Endothelial cell (in vitro differentiated cells): ENCODE measurements around the gene SNTA1. TPM values are rescaled to one million over a fixed set of nuclear protein-coding genes. Genes with fewer than 3 reads are reported as not detected.
"Not testable (repeated sequence)": the region's sequence is repeated elsewhere in the genome, so short reads cannot be mapped to it uniquely, and the experiment has no call there.

ENCODE experiments used
- DNase-seq: peaks from one replicate; pipeline ENCODE4 v3.0.0; 2021; ENCODE audit warnings: low spot score
- H3K27ac Mint-ChIP-seq: one replicate; pipeline ENCODE4 v1.8.0; 2021; ENCODE audit warnings: mixed read lengths, inconsistent platforms; ENCODE audit not compliant: unreplicated experiment
- H3K27me3 Mint-ChIP-seq: one replicate; pipeline ENCODE4 v1.8.0; 2021; ENCODE audit warnings: mild to moderate bottlenecking, moderate library complexity, mixed read lengths, inconsistent platforms; ENCODE audit not compliant: unreplicated experiment
- H3K36me3 Mint-ChIP-seq: one replicate; pipeline ENCODE4 v1.8.0; 2021; ENCODE audit warnings: mild to moderate bottlenecking, low read depth, mixed read lengths, inconsistent platforms; ENCODE audit not compliant: unreplicated experiment
- H3K4me1 Mint-ChIP-seq: one replicate; pipeline ENCODE4 v1.8.0; 2021; ENCODE audit warnings: mild to moderate bottlenecking, mixed read lengths, inconsistent platforms; ENCODE audit not compliant: unreplicated experiment
- H3K4me3 Mint-ChIP-seq: one replicate; pipeline ENCODE4 v1.8.0; 2021; ENCODE audit warnings: mild to moderate bottlenecking, mixed read lengths, inconsistent platforms; ENCODE audit not compliant: unreplicated experiment
- H3K9me3 Mint-ChIP-seq: one replicate; pipeline ENCODE4 v1.8.0; 2021; ENCODE audit warnings: mixed read lengths, inconsistent platforms; ENCODE audit not compliant: unreplicated experiment
- total RNA-seq: library from RNA; stranded (reverse); fragmentation: NEBNext Ultra II Directional; extraction: Animal tissue kit (Norgen Biotek cat#: 25700); gene quantifications from one replicate; pipeline ENCODE4 v1.2.1, GENCODE V29; 2021; ENCODE audit not compliant: unreplicated experiment
- TF ChIP-seq, protein P1 (sequence below): fragments of 200-600 bp; sonication (generic); IDR thresholded peaks from one replicate; pipeline ENCODE4 v1.5.0; 2021; ENCODE audit warnings: antibody characterized with exemption; ENCODE audit not compliant: unreplicated experiment

SNTA1 gene
- total RNA-seq, 1 donor from 2014 or later, result 1.6 TPM

DNA sequence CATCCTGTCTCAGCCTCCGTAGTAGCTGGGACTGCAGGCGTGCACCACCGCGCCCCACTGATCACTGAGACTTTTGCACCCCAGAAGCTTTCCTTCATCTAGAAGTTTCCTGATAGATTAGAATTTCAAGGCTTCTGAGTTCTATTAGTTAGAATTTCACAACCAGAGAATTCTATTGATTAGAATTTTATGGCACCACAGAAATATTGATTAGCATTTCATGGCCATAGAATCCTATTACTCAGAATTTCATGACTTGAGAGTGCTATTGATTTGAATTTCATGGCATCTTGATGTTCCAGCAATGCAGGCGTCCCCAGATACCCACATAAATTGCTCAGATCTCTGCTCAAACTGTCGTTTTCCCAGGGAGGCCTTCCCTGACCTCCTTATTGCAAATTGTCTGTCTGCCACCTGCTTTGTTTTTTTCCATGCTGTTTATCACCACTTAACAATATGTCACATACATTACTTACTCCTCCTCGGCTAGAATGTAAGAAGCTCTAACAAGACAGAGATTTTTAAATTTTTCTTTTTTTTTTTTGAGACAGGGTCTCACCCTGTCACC is 29.4 kb upstream of the SNTA1 start:
- TF ChIP-seq, protein P1, sequence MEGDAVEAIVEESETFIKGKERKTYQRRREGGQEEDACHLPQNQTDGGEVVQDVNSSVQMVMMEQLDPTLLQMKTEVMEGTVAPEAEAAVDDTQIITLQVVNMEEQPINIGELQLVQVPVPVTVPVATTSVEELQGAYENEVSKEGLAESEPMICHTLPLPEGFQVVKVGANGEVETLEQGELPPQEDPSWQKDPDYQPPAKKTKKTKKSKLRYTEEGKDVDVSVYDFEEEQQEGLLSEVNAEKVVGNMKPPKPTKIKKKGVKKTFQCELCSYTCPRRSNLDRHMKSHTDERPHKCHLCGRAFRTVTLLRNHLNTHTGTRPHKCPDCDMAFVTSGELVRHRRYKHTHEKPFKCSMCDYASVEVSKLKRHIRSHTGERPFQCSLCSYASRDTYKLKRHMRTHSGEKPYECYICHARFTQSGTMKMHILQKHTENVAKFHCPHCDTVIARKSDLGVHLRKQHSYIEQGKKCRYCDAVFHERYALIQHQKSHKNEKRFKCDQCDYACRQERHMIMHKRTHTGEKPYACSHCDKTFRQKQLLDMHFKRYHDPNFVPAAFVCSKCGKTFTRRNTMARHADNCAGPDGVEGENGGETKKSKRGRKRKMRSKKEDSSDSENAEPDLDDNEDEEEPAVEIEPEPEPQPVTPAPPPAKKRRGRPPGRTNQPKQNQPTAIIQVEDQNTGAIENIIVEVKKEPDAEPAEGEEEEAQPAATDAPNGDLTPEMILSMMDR, result no peak
- Mint-ChIP-seq H3K4me3 (no peak overlapping the region), H3K36me3 (no peaks in the 10 kb centered on the region), H3K9me3 (no peaks in the 10 kb centered on the region), H3K4me1 (no peaks in the 10 kb centered on the region), H3K27me3 (peaks cover 6% of the 10 kb centered on the region), H3K27ac (no peak overlapping the region)
- no peak for DNase-seq

DNA sequence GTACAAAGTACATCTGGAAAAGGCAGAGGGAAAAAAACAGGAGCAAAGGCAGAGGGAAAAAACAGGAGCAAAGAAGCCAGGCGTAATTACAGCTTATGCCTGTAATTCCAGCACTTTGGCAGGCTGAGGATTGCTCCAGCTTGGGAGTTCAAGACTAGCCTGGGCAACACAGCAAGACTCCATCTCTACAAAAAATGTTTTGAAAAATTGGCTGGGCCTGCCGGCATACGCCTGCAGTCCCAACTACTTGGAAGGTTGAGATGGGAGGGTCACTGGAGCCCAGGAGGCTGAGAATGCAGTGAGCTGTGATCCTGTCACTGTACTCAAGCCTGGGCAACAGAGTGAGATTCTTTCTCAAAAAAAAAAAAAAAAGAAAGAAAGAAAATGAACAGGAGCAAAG is 27.3 kb upstream of the SNTA1 start:
- H3K27ac Mint-ChIP-seq, result no peak overlapping the region
- TF ChIP-seq, protein P1, result no peak
- no peaks in the 10 kb centered on the region for H3K27me3 Mint-ChIP-seq

DNA sequence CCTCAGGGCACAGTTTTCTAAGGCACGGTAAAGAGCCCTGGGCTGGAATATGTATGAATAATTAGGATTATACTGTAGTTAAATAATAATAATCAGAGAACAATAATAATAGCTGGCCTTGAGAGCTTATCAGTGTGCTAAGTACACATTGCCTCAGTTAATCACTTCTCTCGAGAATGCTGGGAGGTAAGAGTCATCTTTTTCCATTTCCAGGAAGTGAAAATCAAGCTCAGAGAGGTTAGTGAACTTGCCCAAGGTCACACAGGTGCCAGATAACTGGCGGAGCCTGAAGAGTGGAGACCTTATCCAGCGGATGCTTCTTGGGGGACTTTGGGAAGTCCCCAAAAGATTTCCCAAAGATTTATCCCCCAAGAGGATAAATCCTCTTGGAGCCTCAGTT is 26.9 kb upstream of the SNTA1 start:
- no peak for DNase-seq
- Mint-ChIP-seq H3K4me3 (no peak overlapping the region), H3K27me3 (no peaks in the 10 kb centered on the region), H3K9me3 (no peaks in the 10 kb centered on the region), H3K27ac (no peak overlapping the region), H3K36me3 (no peaks in the 10 kb centered on the region), H3K4me1 (peaks cover under 1% of the 10 kb centered on the region)
- TF ChIP-seq, protein P1, result no peak

More for the DNA sequence above, 27.3 kb upstream of the SNTA1 start:
- no peaks in the 10 kb centered on the region for H3K4me1 Mint-ChIP-seq
- no peak for DNase-seq
- H3K9me3 Mint-ChIP-seq, result no peaks in the 10 kb centered on the region
- H3K4me3 Mint-ChIP-seq, result no peak overlapping the region
- no peaks in the 10 kb centered on the region for H3K36me3 Mint-ChIP-seq

DNA sequence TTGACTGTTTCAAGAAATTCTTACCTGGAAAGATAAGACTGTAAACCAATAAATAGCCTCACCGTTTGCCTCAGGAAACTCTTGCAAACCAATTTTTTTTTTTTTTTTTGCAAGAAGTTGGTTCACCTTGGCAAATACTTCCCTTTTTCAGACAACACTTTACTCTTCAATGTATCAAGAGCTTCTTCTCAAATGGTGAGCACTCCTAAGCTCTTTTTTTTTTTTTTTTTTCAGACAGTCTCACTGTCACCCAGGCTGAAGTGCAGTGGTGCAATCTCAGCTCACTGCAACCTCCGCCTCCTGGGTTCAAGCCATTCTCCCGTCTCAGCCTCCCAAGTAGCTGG is 22.7 kb upstream of the SNTA1 start:
- Mint-ChIP-seq H3K4me1 (peaks cover 5% of the 10 kb centered on the region), H3K27ac (no peak overlapping the region), H3K9me3 (no peaks in the 10 kb centered on the region), H3K36me3 (no peaks in the 10 kb centered on the region), H3K27me3 (no peaks in the 10 kb centered on the region), H3K4me3 (no peak overlapping the region)
- no peak for DNase-seq
- TF ChIP-seq, protein P1, result no peak

DNA sequence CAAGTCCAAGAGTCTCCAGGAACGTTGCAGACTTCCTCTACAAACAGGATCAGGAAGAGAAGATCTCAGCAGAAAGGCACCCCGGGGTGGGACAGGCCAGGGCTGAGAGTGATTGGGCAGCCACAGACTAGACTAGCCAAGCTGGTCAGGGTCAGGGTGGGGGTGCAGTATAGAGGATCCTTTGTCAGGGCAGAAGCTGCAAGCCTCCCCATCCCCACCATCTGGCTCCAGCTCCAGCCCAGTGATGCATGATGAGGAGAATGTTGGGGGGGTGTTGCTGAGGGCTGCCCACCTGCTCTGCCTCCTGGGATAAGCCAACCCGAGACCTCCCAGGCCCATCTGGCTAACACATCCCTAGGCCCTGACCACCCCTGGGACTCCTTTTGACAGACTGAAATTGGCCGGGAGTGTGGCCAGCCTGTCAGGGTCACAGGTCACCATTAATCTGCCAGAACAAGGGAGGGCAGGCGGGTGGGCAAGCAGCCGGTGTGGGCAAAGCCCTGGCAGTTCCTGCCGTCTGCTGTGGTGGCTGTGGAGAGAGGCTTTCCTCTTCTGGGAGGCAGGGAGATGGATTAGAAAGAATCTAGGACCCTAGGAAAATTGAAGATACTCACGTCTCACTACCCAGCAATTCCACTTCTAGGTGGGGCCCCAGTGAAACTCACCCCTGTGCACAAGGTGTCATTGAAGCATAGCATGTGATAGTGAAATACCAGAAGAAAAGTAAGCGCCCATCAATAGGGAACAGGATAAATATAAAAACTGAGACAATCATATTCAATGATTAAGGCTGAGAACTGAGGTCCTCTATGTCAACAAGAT is 22.1 kb upstream of the SNTA1 start:
- Mint-ChIP-seq H3K4me1 (peaks cover 5% of the 10 kb centered on the region), H3K9me3 (no peaks in the 10 kb centered on the region), H3K36me3 (no peaks in the 10 kb centered on the region), H3K27ac (no peak overlapping the region), H3K27me3 (no peaks in the 10 kb centered on the region), H3K4me3 (no peak overlapping the region)
- TF ChIP-seq, protein P1, result no peak
- no peak for DNase-seq

DNA sequence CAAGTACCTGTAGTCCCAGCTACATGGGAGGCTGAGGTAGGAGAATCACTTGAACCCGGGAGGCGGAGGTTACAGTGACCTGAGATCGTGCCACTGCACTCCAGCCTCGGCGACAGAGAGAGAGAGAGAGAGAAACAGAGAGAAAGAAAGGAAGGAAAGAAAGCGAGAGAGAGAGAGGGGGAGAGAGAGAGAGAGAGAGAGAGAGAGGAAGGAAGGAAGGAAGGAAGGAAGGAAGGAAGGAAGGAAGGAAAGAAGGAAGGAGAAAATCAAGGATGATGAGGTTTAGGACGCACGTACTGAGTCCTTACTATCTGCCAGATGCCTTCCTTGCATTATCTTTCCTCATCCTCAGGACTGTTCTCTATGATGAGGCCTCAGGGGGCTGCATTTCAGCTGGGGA is 21.2 kb upstream of the SNTA1 start:
- H3K36me3 Mint-ChIP-seq, H3K9me3 Mint-ChIP-seq, H3K4me3 Mint-ChIP-seq, H3K27me3 Mint-ChIP-seq, DNase-seq, H3K4me1 Mint-ChIP-seq, H3K27ac Mint-ChIP-seq: not testable (repeated sequence)
